Measurements from ENCODE around the gene SNX18.
A peak's percentile ranks its signal among the peaks of the same experiment; 100 is the strongest.
"Not testable (repeated sequence)": the region's sequence is repeated elsewhere in the genome, so short reads cannot be mapped to it uniquely, and the experiment has no call there.

SNX18 gene

GRCh38 chr5:54517512-54518145 is at the start of gene SNX18:
SNX18 (plus strand) TSS chr5:54517759; CDS start chr5:54517953, 194 bp downstream.
- DNase-seq = peak; percentile 93

GRCh38 chr5:54469622-54470021 is 47.9 kb upstream of the SNX18 start:
- no peak for DNase-seq

- DNase-seq = no peak
Observed at GRCh38 chr5:54470128-54470527, 47.4 kb upstream of the SNX18 start.

GRCh38 chr5:54470677-54471076 is 46.9 kb upstream of the SNX18 start:
- no peak for DNase-seq

GRCh38 chr5:54471398-54471797 is 46.2 kb upstream of the SNX18 start:
- no peak for DNase-seq

- no peak for DNase-seq
Observed at GRCh38 chr5:54476682-54477081, 40.9 kb upstream of the SNX18 start.

GRCh38 chr5:54477941-54478478 is 39.5 kb upstream of the SNX18 start:
- DNase-seq = no peak

- no peak for DNase-seq
Observed at GRCh38 chr5:54480296-54480695, 37.3 kb upstream of the SNX18 start.

GRCh38 chr5:54484219-54484894 is 33.2 kb upstream of the SNX18 start:
- no peak for DNase-seq

- not testable (repeated sequence) for DNase-seq
Observed at GRCh38 chr5:54485659-54486058, 31.9 kb upstream of the SNX18 start.

- not testable (repeated sequence) for DNase-seq
Observed at GRCh38 chr5:54489648-54489979, 27.9 kb upstream of the SNX18 start.

- no peak for DNase-seq
Observed at GRCh38 chr5:54491326-54491725, 26.2 kb upstream of the SNX18 start.

- DNase-seq = no peak
Observed at GRCh38 chr5:54492178-54492577, 25.4 kb upstream of the SNX18 start.

- DNase-seq = no peak
Observed at GRCh38 chr5:54495027-54495426, 22.5 kb upstream of the SNX18 start.

GRCh38 chr5:54514291-54514690 is 3.3 kb upstream of the SNX18 start:
- no peak for DNase-seq

- DNase-seq = no peak
Observed at GRCh38 chr5:54514841-54515432, 2.6 kb upstream of the SNX18 start.

GRCh38 chr5:54515634-54516033 is 1.9 kb upstream of the SNX18 start:
- DNase-seq = no peak

GRCh38 chr5:54516051-54516655 is 1.4 kb upstream of the SNX18 start:
- DNase-seq = no peak

GRCh38 chr5:54517174-54517511 is 416 bp upstream of the SNX18 start:
- DNase-seq = no peak

- peak; percentile 64 for DNase-seq
Observed at GRCh38 chr5:54518146-54518817, 723 bp downstream of the SNX18 start.

GRCh38 chr5:54518818-54519508 is 1.4 kb downstream of the SNX18 start:
- no peak for DNase-seq

GRCh38 chr5:54519509-54519876 is 1.9 kb downstream of the SNX18 start:
- no peak for DNase-seq

GRCh38 chr5:54520438-54520846 is 2.9 kb downstream of the SNX18 start:
- DNase-seq = no peak
